ENCODE results near the gene LRRC8C.
A peak's percentile ranks its signal among the peaks of the same experiment; 100 is the strongest.

DNA sequence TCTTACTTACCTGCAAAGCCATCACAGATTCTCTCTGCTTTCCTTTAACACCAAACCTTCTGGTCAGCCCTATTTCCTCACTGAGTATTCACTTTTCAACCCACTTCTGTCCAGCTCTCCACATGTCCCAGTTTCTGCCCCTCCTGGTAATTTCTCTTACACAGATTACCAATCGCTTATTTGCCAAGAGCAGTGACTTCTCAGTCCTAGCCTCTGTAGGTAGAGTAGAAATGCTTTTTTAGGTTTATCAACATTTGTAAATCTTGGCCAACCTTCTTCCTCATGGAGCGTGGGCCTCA, 33.6 kb upstream of the LRRC8C start:
- TF ChIP-seq, protein P1, sequence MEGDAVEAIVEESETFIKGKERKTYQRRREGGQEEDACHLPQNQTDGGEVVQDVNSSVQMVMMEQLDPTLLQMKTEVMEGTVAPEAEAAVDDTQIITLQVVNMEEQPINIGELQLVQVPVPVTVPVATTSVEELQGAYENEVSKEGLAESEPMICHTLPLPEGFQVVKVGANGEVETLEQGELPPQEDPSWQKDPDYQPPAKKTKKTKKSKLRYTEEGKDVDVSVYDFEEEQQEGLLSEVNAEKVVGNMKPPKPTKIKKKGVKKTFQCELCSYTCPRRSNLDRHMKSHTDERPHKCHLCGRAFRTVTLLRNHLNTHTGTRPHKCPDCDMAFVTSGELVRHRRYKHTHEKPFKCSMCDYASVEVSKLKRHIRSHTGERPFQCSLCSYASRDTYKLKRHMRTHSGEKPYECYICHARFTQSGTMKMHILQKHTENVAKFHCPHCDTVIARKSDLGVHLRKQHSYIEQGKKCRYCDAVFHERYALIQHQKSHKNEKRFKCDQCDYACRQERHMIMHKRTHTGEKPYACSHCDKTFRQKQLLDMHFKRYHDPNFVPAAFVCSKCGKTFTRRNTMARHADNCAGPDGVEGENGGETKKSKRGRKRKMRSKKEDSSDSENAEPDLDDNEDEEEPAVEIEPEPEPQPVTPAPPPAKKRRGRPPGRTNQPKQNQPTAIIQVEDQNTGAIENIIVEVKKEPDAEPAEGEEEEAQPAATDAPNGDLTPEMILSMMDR (IDR thresholded peaks at IDR 0.05), result peak in 1 of 4 experiments; percentile 1
- TF ChIP-seq POLR2AphosphoS5 (IDR thresholded peaks at IDR 0.05), result no peak

Measured in sigmoid colon (tissue), 4 donors.